Small intestine (tissue), 7 donors: ENCODE measurements around the gene SIK3. TPM values are rescaled to one million over a fixed set of nuclear protein-coding genes. Genes with fewer than 3 reads are reported as not detected.

Source experiments
- DNase-seq, 2 donors: peaks; one replicate each; pipeline versions ENCODE4 v3.0.0 to v3.0.0-alpha.2; 2013
- FAIRE-seq: peaks from 2 replicates; lab custom pipeline; 2012; peaks lifted over from hg19 to GRCh38; lab: Jason Lieb, UNC
- H3K27ac ChIP-seq, 3 donors: one replicate each; pipeline ENCODE4 v1.5.1; 2013; ENCODE audit warnings: low read length in 2 of 3, mild to moderate bottlenecking in 2 of 3, control low read depth in 1 of 3, inconsistent platforms in 1 of 3, low read depth in 1 of 3, moderate library complexity in 1 of 3
- H3K27me3 ChIP-seq, 3 donors: one replicate each; pipeline ENCODE4 v1.6.1; 2013; ENCODE audit warnings: low read length in 3 of 3, inconsistent platforms in 1 of 3; ENCODE audit not compliant: control insufficient read depth in 3 of 3, insufficient read depth in 3 of 3
- H3K36me3 ChIP-seq, 3 donors: one replicate each; pipeline ENCODE4 v1.6.1; 2013; ENCODE audit warnings: low read length in 3 of 3, inconsistent platforms in 1 of 3, low read depth in 1 of 3, mild to moderate bottlenecking in 1 of 3, moderate library complexity in 1 of 3; ENCODE audit not compliant: control insufficient read depth in 3 of 3, insufficient read depth in 2 of 3
- H3K4me1 ChIP-seq, 3 donors: one replicate each; pipeline ENCODE4 v1.6.1; 2013; ENCODE audit warnings: low read length in 2 of 3, inconsistent platforms in 1 of 3, low read depth in 1 of 3, mild to moderate bottlenecking in 1 of 3, moderate library complexity in 1 of 3; ENCODE audit not compliant: control insufficient read depth in 3 of 3, insufficient read depth in 2 of 3
- H3K4me3 ChIP-seq, 3 donors: one replicate each; pipeline ENCODE4 v1.5.1; 2013; ENCODE audit warnings: low read length in 3 of 3, control low read depth in 1 of 3, inconsistent platforms in 1 of 3, low read depth in 1 of 3, mild to moderate bottlenecking in 1 of 3, moderate library complexity in 1 of 3
- H3K9me3 ChIP-seq, 2 donors: one replicate each; pipeline ENCODE4 v1.6.1; 2013; ENCODE audit warnings: low read depth in 1 of 2, low read length in 1 of 2; ENCODE audit not compliant: control insufficient read depth in 2 of 2, insufficient read depth in 1 of 2
- WGBS, 3 donors: extraction: QIAGEN DNeasy Blood & Tissue Kit; methylation state at CpG; one replicate each; pipeline ENCODE4 v1.1.7; 2013; 5-methylcytosine and 5-hydroxymethylcytosine counted together
- polyA plus RNA-seq, 4 donors: library from polyadenylated mRNA; stranded (reverse) in 3 of 4; unstranded in 1 of 4; fragments of 200-250 nt in 3 of 4; fragments of 120-200 nt in 1 of 4; gene quantifications; one replicate each; pipeline versions ENCODE4 v1.2.1 to v1.2.3, GENCODE V29; 2013
- donor health status: healthy with polysubstance abuse.
- donor health status: control.
- donor health status: control.
- donor health status: Bipolar disorder and iron deficiency.
- donor health status: healthy.

Gene SIK3
- polyA plus RNA-seq, 4 donors = 4.9 to 35.3 (median 9.0) TPM

DNA sequence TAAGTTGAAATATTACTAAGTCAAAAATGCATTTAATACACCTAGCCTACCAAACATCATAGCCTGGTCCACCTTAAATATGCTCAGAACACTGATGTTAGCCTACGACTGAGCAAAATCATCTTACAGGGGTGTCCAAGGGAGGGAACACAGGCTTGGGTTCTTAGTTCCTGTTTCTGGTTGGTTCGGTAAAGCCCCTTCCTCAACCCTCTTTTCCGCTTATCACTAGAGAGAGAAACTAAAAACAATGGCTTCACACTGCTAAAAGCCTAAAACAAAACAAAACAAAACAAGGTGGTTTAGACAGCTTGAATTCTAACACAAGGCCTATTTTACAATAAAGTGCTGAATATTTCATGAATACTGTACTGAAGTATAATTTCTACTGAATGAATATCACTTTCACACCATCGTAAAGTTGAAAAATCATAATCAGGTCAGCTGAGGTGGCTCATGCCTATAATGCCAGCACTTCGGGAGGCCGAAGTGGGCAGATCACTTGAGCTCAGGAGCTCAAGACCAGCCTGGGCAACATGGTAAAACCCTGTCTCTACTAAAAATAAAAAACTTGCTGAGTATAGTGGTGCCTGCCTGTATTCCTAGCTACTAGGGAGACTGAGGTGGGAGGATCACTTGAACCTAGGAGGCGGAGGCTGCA, 118.0 kb downstream of the SIK3 start:
- no peaks in the 10 kb centered on the region for H3K36me3 ChIP-seq
- FAIRE-seq = no peak
- H3K9me3 ChIP-seq = no peaks in the 10 kb centered on the region
- peaks cover 0 to 11% (median 0%) of the 10 kb centered on the region in 3 donors for H3K4me1 ChIP-seq
- H3K27ac ChIP-seq = peak overlapping the region in 1 of 3 donors; percentile 54
- DNase-seq = no peak
- no peaks in the 10 kb centered on the region for H3K27me3 ChIP-seq
- WGBS, 3 donors = 77 to 95% (median 82%) methylated on average over 7 of the region's 7 CpGs
- H3K4me3 ChIP-seq = no peak overlapping the region

DNA sequence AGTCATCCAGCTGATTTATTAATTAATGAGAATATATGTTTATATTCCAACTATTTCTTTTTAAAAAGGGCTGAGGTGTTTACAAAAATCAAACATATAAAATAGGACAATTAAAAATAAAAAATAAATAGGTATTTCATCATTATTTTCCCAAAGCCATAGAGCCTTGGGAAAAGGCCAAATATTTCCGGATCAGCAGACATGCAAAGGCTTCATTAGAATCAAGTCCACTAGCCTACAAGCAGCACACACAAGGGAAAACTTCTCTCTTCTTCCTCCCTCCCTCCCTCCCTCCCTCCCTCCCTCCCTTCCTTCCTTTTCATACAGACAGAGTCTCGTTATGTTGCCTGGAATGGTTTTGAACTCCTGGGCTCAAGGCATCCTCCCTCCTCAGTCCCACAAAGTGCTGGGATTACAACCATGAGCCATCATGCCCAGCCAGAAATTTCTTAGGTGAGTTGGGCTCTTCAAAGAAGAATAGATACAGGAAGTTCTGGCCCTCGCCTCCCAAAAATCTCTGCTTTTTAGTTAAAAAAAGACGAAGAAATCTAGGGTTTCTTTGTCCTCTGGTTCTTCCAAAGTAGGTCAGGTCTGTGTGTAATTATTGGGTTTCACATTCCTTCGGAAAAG, 121.2 kb downstream of the SIK3 start:
- no peak overlapping the region for H3K27ac ChIP-seq
- H3K9me3 ChIP-seq = no peaks in the 10 kb centered on the region
- DNase-seq (no peak), FAIRE-seq (no peak)
- no peaks in the 10 kb centered on the region for H3K36me3 ChIP-seq
- H3K27me3 ChIP-seq = no peaks in the 10 kb centered on the region
- peaks cover 0 to 3% (median 0%) of the 10 kb centered on the region in 3 donors for H3K4me1 ChIP-seq
- no peak overlapping the region for H3K4me3 ChIP-seq
- WGBS, 3 donors = 77 to 87% (median 85%) methylated on average over 5 of the region's 5 CpGs

DNA sequence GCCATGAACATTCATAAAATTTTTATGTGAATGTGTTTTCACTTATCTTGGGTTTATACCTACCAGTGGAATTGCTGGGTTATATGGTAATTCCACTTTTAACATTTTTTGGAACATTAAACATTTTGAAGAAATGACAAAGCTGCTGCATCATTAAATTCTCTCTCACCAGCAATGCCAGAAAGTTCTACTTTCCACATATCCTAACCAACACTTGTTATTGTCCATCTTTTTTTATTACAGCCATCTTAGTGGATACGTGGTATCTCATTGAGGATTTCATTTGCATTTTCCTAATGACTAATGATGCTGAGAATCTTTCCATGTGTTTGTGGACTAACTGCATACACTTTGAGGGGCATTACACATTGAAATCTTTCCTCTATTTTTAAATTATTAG, 122.6 kb downstream of the SIK3 start:
- Histone ChIP-seq H3K4me1 (no peaks in the 10 kb centered on the region), H3K27me3 (no peaks in the 10 kb centered on the region), H3K27ac (no peak overlapping the region), H3K9me3 (no peaks in the 10 kb centered on the region), H3K36me3 (no peaks in the 10 kb centered on the region), H3K4me3 (no peak overlapping the region)
- no peak for DNase-seq
- FAIRE-seq = no peak
- 91 to 98% (median 98%) methylated on average over 1 of the region's 1 CpG for WGBS, 3 donors

DNA sequence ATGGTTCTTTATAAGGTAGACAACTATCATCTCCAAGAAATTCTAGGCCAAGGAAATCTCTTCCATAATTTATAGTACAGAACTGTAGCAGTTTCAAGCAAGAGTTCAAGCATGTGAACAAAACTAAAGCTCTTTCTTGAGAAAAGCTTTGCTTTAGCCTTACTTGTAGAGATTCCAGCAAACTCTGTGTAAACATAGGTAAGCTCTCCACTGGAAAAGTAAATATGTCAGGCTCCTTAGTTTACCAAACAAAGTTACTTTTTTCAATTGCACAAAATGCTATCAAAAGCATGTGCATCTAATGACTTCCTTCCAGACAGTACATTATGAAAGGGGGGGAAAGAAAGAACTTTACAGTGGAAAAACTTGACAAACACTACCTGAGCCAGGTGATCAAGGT, 125.0 kb downstream of the SIK3 start:
- no peak overlapping the region for H3K27ac ChIP-seq
- FAIRE-seq (no peak), DNase-seq (no peak)
- H3K4me1 ChIP-seq = peaks cover 0 to 3% (median 0%) of the 10 kb centered on the region in 3 donors
- H3K36me3 ChIP-seq = no peaks in the 10 kb centered on the region
- no peak overlapping the region for H3K4me3 ChIP-seq
- H3K27me3 ChIP-seq = no peaks in the 10 kb centered on the region
- H3K9me3 ChIP-seq = no peaks in the 10 kb centered on the region

DNA sequence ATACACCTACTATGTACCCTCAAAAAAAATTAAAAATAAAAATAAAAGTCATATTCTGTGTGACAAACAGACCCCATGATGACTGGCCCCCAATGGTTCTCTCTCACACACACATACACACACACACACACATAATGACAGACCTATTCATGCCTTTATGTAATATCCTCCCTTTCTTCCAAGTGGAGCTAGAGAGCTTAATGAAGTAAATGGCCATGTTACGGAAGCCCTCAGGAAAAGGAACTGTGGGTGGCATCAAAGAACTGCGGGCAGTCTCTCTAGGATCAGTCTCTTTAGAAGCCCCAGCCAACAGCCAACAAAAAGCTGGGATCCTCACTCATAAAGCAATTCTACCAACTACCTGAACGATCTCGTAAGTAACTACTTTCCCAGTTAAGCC, 125.5 kb downstream of the SIK3 start:
- H3K4me1 ChIP-seq = peaks cover 0 to 3% (median 0%) of the 10 kb centered on the region in 3 donors
- H3K27me3 ChIP-seq = no peaks in the 10 kb centered on the region
- WGBS, 3 donors = 79 to 92% (median 84%) methylated on average over 4 of the region's 4 CpGs
- no peaks in the 10 kb centered on the region for H3K36me3 ChIP-seq
- DNase-seq = no peak
- no peak for FAIRE-seq
- H3K4me3 ChIP-seq = no peak overlapping the region
- no peak overlapping the region for H3K27ac ChIP-seq
- no peaks in the 10 kb centered on the region for H3K9me3 ChIP-seq

DNA sequence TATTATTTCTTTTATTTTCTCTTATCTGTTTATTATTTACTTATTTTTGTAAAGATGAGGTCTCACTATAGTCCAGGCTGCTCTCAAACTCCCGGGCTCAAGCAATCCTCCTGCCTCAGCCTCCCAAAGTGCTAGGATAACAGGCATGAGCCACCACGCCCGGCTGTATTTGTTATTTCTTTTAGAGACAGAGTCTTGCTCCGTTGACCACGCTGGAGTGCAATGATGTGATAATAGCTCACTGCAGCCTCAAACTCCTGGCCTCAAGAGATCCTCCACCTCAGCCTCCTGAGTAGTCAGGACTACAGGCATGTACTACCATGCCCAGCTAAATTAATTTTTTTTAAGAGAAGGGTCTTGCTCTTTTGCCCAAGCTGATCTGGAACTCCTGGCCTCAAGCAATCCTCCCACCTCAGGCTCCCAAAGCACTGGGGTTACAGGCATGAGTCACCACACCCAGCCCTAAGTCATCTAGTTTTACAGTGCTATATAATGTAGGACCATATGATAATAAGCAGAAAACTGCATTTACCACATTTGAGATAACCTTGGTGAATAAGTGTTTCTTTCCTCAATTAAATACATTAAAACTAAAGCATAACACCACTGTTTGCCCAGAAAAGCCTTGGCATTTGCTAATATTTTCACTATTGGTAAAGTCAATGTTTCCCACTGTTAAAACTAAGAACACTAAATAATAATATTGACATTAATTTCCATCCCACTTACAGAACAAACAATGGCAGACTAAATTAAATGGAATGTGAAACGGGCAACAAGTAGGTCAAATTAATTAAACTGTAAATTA, 127.5 kb downstream of the SIK3 start:
- Histone ChIP-seq H3K4me1 (peaks cover 0 to 3% (median 0%) of the 10 kb centered on the region in 3 donors), H3K27me3 (no peaks in the 10 kb centered on the region), H3K36me3 (no peaks in the 10 kb centered on the region), H3K4me3 (no peak overlapping the region), H3K9me3 (no peaks in the 10 kb centered on the region), H3K27ac (no peak overlapping the region)
- FAIRE-seq (no peak), DNase-seq (peak in 1 of 2 donors; percentile 49)
- WGBS, 3 donors = 76 to 81% (median 81%) methylated on average over 6 of the region's 6 CpGs

DNA sequence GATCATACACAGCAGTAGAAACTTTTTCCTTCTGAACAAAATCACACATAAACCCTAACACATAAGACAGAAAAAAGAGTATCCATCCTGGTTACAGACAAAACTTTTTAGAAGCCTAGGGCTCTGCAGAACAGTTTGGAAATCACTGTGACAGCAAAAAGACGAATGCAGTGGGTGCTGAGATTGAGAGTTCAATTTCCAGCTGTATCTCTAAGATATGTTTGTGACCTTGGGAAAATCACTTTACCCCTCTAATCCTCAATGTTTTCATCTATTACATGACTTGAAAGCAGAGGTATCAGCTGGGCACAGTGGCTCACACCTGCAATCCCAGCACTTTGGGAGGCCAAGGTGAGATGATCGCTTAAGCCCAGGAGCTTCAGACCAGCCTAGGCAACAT, 128.5 kb downstream of the SIK3 start:
- no peak overlapping the region for H3K4me3 ChIP-seq
- no peaks in the 10 kb centered on the region for H3K9me3 ChIP-seq
- no peak overlapping the region for H3K27ac ChIP-seq
- H3K36me3 ChIP-seq = no peaks in the 10 kb centered on the region
- peaks cover 0 to 3% (median 0%) of the 10 kb centered on the region in 3 donors for H3K4me1 ChIP-seq
- FAIRE-seq = no peak
- no peak for DNase-seq
- no peaks in the 10 kb centered on the region for H3K27me3 ChIP-seq
- 92 to 93% (median 92%) methylated on average over 2 of the region's 2 CpGs for WGBS, 3 donors

DNA sequence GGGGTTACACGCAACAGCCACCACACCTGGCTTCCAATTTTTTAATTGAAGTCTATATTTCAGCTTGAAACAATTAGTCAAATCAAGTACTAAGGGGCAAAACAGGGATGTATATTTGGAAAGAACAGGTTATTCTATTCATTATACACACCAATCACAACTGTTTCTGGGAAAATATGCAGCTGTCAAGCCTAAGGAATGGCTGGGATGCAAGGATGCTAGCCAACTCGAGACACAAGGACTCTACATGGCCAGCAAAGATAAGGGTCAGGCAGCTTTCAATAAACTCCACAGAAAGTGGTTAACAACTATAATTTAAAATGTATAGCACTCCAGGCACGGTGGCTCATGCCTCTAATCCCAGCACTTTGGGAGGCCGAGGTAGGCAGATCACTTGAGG, 134.0 kb downstream of the SIK3 start:
- no peaks in the 10 kb centered on the region for H3K36me3 ChIP-seq
- H3K4me1 ChIP-seq = no peaks in the 10 kb centered on the region
- H3K27ac ChIP-seq = no peak overlapping the region
- FAIRE-seq = no peak
- no peak overlapping the region for H3K4me3 ChIP-seq
- DNase-seq = no peak
- no peaks in the 10 kb centered on the region for H3K9me3 ChIP-seq
- 90 to 94% (median 94%) methylated on average over 4 of the region's 4 CpGs for WGBS, 3 donors
- no peaks in the 10 kb centered on the region for H3K27me3 ChIP-seq
